ENCODE results near the gene MYCBP. TPM values are rescaled to one million over a fixed set of nuclear protein-coding genes. Genes with fewer than 3 reads are reported as not detected.

MYCBP gene
- total RNA-seq, 1 experiment from 2014 or later, result 27.7 TPM

DNA sequence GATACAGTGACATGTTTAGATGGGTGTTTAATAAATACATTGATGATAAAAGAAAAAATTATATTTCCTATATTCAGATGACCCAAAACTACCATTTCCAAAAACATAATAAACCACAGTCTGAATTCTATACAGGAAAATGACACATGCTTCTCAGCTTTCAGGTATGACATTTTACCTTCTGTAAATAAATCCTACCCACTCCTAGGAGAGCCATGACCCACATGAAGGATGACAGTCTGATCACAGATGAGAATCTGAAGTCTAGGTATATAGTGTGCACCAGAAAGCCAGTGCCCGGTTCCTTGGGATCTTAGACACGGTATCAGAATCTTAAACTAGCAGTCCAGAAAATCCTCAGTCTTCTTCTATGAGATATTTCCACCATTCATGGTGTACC is 11.9 kb upstream of the MYCBP start:
- H3K9me3 Mint-ChIP-seq (ENCODE audit: unreplicated experiment), result no peaks in the 10 kb centered on the region
- no peak overlapping the region for H3K4me3 ChIP-seq (ENCODE audit: low read depth, low read length)
- intact Hi-C loops (cut with micrococcal nuclease; ENCODE audit: unreplicated experiment), result no loop called here
- TF ChIP-seq, protein P1, sequence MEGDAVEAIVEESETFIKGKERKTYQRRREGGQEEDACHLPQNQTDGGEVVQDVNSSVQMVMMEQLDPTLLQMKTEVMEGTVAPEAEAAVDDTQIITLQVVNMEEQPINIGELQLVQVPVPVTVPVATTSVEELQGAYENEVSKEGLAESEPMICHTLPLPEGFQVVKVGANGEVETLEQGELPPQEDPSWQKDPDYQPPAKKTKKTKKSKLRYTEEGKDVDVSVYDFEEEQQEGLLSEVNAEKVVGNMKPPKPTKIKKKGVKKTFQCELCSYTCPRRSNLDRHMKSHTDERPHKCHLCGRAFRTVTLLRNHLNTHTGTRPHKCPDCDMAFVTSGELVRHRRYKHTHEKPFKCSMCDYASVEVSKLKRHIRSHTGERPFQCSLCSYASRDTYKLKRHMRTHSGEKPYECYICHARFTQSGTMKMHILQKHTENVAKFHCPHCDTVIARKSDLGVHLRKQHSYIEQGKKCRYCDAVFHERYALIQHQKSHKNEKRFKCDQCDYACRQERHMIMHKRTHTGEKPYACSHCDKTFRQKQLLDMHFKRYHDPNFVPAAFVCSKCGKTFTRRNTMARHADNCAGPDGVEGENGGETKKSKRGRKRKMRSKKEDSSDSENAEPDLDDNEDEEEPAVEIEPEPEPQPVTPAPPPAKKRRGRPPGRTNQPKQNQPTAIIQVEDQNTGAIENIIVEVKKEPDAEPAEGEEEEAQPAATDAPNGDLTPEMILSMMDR (IDR thresholded peaks at IDR 0.05; ENCODE audit: insufficient read depth in 1 of 2, low read depth in 1 of 2, low read length in 1 of 2, severe bottlenecking in 1 of 2, unreplicated experiment in 1 of 2), result no peak
- ChIA-PET CTCF (no interaction called here), POLR2A (no interaction called here)
- no peaks in the 10 kb centered on the region for H3K36me3 ChIP-seq (ENCODE audit: control insufficient read depth, insufficient read depth, low read length)
- no peak for DNase-seq
- BruUV-seq (replicated peaks), result no TSS peak
- no peaks in the 10 kb centered on the region for H3K4me1 ChIP-seq
- H3K36me3 Mint-ChIP-seq (ENCODE audit: insufficient read depth, unreplicated experiment), result no peaks in the 10 kb centered on the region
- H3K4me3 Mint-ChIP-seq (ENCODE audit: unreplicated experiment), result no peak overlapping the region
- no peaks in the 10 kb centered on the region for H3K27me3 ChIP-seq (replicated peaks; ENCODE audit: control insufficient read depth, insufficient read depth, low read length)
- H3K27ac Mint-ChIP-seq (ENCODE audit: unreplicated experiment), result no peak overlapping the region
- H3K9me3 ChIP-seq, result no peaks in the 10 kb centered on the region
- no peaks in the 10 kb centered on the region for H3K27me3 Mint-ChIP-seq (ENCODE audit: insufficient read depth, unreplicated experiment)
- H3K4me1 Mint-ChIP-seq (ENCODE audit: low read depth, unreplicated experiment), result no peaks in the 10 kb centered on the region

DNA sequence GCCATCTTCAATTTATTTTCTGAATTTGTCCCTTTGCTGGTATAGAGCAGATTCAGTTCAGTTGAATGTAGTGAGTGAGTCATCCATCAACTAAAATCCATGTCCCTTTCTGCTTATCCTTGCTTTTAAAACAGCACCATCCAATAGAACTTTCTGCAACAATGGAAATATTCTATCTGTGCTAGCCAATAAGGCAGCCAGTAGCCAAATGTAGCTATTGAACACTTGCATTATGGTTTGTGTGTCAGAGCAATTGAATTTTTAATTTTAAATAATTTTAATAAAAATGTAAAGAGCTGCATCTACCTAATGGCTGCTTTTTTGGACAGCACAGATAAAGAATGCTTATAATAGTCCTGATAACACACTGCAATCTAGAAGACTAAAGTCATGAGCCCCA is 8.3 kb upstream of the MYCBP start, which contains the start of gene GJA9:
Gene GJA9, minus strand, starts transcription at position 101 of the 400 bp plus-strand sequence. CDS start 5,489 bp downstream, outside the sequence.
- DNase-seq, result no peak
- H3K27me3 ChIP-seq (replicated peaks; ENCODE audit: control insufficient read depth, insufficient read depth, low read length), result no peaks in the 10 kb centered on the region
- no peaks in the 10 kb centered on the region for H3K9me3 Mint-ChIP-seq (ENCODE audit: unreplicated experiment)
- POLR2A ChIA-PET, result no interaction called here
- no peak within 1 kb of the TSS for H3K4me3 Mint-ChIP-seq (ENCODE audit: unreplicated experiment)
- no peaks in the 10 kb centered on the region for H3K4me1 ChIP-seq
- BruUV-seq (replicated peaks), result no TSS peak
- H3K36me3 Mint-ChIP-seq (ENCODE audit: insufficient read depth, unreplicated experiment), result no peaks in the 10 kb centered on the region
- intact Hi-C loops (cut with micrococcal nuclease; ENCODE audit: unreplicated experiment), result no loop called here
- H3K4me3 ChIP-seq (ENCODE audit: low read depth, low read length), result no peak within 1 kb of the TSS
- CTCF ChIA-PET, result no interaction called here
- no peaks in the 10 kb centered on the region for H3K9me3 ChIP-seq
- no peaks in the 10 kb centered on the region for H3K27me3 Mint-ChIP-seq (ENCODE audit: insufficient read depth, unreplicated experiment)
- no peaks in the 10 kb centered on the region for H3K4me1 Mint-ChIP-seq (ENCODE audit: low read depth, unreplicated experiment)
- TF ChIP-seq, protein P1 (IDR thresholded peaks at IDR 0.05; ENCODE audit: insufficient read depth in 1 of 2, low read depth in 1 of 2, low read length in 1 of 2, severe bottlenecking in 1 of 2, unreplicated experiment in 1 of 2), result no peak
- no peak within 1 kb of the TSS for H3K27ac Mint-ChIP-seq (ENCODE audit: unreplicated experiment)
- no peaks in the 10 kb centered on the region for H3K36me3 ChIP-seq (ENCODE audit: control insufficient read depth, insufficient read depth, low read length)

DNA sequence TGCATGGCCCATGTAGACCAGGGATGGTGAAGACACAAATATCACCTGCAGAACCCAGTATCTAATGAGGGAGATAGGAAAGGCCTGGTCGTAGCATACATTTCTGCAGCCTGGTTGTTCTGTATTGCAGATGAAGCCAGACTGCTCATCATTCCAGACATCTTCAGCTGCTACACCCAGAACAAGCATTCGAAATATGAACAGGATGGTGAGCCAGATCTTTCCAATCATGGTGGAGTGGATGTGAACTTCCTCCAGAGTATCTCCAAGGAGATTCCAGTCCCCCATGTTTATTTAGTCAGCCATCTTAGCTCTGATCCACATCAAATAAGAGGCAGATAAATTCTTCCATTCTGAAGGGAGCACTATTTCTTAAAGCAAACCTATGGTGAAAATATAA is 2.7 kb upstream of the MYCBP start:
- CTCF ChIA-PET, result interaction anchor here (0.5 kb wide), 1 partner anchor 221 kb away, joined by 3 read pairs; no protein-coding TSS in a partner anchor
- Histone ChIP-seq H3K4me3 (ENCODE audit: low read depth, low read length) (no peak overlapping the region), H3K36me3 (ENCODE audit: control insufficient read depth, insufficient read depth, low read length) (no peaks in the 10 kb centered on the region), H3K9me3 (no peaks in the 10 kb centered on the region), H3K27me3 (replicated peaks; ENCODE audit: control insufficient read depth, insufficient read depth, low read length) (no peaks in the 10 kb centered on the region), H3K4me1 (no peaks in the 10 kb centered on the region)
- BruUV-seq (replicated peaks), result no TSS peak
- Mint-ChIP-seq H3K4me1 (ENCODE audit: low read depth, unreplicated experiment) (peaks cover 7% of the 10 kb centered on the region), H3K36me3 (ENCODE audit: insufficient read depth, unreplicated experiment) (no peaks in the 10 kb centered on the region), H3K9me3 (ENCODE audit: unreplicated experiment) (no peaks in the 10 kb centered on the region), H3K4me3 (ENCODE audit: unreplicated experiment) (no peak overlapping the region), H3K27me3 (ENCODE audit: insufficient read depth, unreplicated experiment) (no peaks in the 10 kb centered on the region), H3K27ac (ENCODE audit: unreplicated experiment) (no peak overlapping the region)
- DNase-seq, result no peak
- POLR2A ChIA-PET, result no interaction called here
- TF ChIP-seq, protein P1 (IDR thresholded peaks at IDR 0.05; ENCODE audit: insufficient read depth in 1 of 2, low read depth in 1 of 2, low read length in 1 of 2, severe bottlenecking in 1 of 2, unreplicated experiment in 1 of 2), result no peak
- intact Hi-C loops (cut with micrococcal nuclease; ENCODE audit: unreplicated experiment), result loop anchor here (10.0 kb wide), 1 partner anchor 219 kb away; no protein-coding TSS in a partner anchor
